HG03196 (cell line): ENCODE measurements around the gene MITF.

Source experiments
- ATAC-seq: cut with Tn5 transposase; IDR thresholded peaks from one replicate; pipeline ENCODE4 v1.9.1; 2021; ENCODE audit not compliant: unreplicated experiment

Gene MITF

DNA sequence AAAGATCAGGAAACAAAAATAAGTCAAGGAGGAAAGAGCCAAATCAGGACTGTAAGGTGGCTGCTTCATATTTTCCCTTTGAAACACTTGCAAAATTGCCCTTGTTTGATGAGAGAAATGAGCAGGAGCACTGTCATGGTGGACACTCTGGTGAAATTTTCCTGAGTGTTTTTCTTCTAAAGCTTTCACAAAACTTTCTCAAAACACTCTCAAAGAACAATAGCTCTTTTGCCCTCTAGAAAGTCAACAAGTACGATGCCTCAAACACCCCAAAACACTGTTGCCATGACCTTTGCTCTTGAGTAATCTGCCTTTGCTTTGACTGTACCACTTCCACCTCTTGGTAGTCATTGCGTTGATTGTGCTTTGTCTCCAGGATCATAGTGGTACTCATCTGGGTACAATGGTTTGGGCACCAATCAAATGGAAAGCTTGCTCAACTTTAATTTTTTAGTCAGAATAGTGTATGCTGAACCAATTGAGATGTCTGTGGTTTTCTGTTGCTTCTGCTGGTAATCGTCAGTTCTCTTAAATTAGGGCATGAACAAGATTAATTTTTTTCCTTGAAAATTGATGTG, 13.2 kb upstream of the MITF start:
- ATAC-seq = no peak

DNA sequence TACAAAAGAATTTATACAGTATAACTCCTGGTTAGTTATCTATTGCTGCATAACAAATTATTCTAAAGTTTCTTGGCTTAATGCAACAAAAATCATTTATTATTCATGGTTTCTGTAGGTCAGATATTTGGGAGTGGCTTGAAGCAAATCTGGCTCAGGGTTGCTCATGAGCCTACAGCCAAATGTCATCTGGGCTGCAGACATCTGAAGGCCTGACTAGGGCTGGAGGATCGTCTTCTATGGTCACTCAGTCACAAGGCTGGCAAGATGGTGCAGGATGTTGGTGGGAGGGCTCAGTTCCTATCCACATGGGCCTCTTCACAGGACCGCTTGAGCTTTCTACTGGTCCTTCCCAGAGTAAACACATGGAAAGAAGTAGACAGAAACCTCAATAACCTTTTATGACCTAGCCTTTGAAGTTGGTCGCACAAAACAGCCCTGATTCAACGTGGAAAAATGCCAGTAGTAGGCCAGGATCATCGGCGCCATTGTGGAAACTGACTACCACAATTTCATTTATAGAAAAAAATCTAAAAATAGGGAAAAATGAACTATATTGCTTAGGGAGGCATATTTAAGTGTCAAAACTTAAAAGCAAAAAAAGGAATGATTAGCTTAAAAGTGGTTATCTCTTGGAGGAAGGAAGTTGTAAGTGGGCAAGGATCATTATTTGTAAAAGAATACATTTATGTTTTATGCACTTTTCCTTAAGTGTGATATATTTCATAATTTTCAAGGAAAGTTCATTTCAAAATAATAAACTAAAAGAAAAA, 9.9 kb upstream of the MITF start:
- ATAC-seq = no peak

DNA sequence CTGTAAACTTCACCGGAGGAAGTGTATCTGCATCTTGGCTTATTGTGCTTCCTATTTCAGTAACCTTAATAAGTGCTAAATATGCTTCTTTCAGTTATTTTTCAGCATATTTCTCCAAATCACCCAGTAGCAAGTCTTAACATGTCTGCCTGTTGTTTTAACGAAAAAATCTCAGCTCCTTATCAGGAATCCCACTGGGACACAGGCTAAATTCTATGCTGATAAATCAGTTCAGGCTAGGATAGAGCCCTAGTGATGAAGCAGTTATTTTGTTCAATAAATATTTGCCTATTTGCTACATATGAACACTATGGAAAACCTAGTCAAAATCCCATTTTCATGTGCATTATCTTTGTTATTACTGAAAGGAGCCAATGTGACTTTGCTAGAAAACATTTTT, 8.2 kb upstream of the MITF start:
- ATAC-seq = no peak

DNA sequence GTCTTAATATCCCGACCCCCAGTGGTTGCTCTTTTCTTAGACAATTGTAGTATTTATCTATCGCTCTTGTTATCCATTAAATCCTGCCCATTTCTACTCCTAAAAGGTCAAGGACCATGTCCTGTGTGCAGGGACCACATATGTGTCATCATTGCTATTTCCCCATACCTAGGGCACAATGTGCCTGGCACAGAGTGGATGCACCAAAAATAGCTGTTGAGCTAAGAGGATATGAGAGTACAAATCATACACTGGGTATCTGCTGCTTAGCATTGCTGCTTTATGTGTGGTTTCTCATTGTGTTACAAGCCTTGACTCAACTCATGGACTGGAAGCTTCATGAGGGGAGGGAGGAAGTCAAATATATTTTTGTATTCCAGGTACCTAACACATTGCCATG, 3.4 kb upstream of the MITF start:
- ATAC-seq = no peak

DNA sequence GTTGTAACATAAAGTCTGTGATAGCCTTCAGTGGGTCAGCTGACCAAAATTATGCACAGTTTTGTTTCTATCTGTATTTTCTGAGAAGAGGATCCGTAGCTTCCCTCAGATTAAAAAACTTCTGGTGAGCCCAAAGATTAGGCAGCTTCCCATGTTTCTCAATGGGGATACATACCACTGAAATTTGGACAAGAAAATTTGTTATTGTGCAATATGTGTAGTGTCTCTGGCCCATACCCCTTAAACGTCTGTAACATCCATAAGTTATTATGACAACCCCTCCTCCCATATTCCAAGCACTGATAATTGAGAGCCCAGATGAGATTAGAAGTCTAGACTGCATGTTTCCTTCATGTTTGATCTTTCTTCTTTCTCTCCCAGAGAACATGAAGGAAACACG, 1.9 kb upstream of the MITF start:
- no peak for ATAC-seq

DNA sequence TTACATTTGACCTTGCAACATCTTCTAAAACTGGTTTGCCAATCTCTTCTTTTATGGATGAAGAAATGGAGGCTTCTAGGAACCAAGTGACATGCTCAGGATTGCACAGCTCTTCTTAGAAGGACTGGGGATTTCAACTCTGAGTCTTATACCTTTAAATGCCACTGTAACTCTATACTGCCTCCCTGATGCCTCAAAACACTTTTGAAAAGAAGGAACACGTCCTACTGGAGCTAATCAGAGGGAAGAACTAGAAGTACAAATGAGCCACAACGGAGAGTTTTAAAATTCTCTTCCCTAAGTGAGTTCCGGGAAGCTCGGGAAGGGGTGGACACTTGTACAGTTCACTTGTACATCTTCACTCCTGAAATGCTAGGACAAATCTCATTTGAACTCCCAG, 949 bp upstream of the MITF start:
- no peak for ATAC-seq

DNA sequence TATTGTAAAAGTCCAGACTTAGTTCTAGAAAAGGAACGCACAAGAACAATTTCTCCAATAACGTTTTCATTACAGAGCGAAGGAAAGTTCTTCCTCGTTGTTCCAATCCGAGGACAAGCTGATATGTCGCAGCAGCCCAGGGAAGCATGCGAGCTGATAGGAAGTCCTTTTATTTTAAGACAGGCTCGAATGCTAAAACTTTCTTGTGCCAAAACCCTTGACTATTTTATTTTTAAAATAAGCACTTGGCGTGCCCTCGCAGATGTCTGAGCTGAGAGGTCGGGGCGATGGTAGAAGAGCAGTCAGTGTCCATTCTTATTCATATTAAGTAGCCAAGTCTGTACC, 433 bp upstream of the MITF start:
- ATAC-seq = no peak

DNA sequence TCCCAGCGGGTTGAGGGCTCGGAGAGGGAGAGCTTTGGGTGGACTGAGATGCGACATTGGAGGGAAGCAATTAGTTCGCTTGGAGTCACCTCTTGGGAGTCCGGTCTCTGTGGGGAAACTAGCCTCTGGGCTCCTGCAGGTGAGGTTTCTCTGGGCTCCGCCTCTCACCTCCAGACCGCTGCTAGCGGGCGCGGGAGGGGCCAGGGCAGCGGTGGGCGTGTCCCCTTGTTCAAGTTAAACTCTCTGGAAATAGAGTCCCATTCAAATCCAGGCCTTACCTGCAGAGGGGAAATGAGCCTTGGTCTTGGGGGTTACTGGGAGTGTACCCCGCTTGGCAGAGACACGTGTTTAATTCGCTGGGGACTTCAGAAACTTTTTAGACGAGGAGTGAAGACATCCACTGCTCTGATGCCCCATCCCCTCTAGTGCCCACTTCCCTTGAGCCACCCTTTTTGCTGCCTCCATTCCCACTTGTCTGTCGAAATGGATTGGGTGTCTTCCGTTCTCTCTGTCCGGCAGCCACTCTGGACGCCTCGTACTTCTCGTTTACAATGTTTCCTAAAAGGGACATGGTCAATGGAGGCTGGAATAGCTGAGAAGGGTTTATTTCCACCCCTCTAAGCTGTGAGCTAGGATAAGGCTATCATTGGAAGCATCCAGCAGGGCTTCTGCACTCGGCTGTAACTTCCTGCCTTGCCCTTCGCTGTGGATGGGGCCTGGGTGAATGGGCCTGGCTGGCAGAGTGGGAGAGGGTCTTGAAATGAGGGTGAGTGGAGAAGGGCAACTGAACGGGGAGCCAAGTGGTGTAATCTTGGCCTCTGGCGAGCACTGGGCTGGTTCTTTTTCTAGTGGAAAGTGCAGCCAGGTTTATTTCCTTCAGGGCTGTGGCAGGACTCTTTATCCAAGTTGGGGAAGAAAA, 1.1 kb downstream of the MITF start:
- ATAC-seq = no peak

DNA sequence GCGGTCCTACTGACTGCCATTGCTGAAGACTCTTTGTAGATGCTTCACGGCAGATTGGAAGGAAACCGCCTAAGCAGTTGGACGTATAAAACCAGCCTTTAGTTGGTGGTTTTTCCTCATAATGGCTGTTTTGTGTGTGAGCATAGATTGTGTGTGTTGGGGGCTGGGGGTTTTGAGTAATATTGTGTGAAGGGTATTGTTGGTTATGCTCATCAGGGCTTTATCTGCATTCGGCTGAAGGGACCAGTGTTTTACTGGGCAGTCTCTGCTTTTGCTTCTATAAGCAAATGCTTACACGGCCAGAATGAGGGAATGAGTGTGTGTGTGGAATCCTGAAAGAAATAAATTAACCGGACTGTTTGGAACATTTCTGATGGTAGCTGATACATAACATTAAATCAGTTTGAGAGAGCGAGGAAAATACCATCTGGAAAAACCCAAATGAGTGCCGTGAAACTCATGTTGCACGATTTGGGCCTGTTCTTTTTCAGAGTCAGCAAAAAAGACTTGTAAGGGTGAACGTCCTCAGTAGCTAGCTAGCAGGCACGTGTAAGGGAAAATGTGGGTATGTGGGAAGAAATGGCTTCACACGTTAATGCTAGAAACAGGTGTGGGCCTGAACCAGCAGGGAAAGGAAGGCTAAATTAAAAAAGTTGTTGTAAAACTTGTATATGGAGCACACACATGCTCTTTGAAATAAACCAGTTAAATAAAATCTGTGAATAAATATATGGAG, 1.9 kb downstream of the MITF start:
- no peak for ATAC-seq

DNA sequence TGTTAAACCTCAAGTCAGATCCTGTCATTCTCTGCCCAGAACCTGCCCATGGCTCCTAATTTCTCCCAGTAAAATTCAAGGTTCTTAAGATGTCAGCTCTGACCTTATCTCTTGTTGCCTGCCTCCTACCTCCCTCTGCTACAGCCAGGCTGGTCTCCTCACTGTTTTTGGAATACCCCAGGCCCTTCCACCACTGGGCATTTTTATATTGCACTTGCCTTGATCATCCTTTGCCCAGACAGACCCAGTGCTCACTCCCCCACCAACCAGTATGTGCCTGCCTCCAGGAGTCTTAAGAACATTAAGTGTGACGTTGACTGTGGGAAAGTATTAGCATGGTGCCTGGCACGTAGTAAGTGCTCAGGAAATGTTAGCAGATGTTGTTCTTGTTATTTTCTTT, 3.1 kb downstream of the MITF start:
- ATAC-seq = no peak

DNA sequence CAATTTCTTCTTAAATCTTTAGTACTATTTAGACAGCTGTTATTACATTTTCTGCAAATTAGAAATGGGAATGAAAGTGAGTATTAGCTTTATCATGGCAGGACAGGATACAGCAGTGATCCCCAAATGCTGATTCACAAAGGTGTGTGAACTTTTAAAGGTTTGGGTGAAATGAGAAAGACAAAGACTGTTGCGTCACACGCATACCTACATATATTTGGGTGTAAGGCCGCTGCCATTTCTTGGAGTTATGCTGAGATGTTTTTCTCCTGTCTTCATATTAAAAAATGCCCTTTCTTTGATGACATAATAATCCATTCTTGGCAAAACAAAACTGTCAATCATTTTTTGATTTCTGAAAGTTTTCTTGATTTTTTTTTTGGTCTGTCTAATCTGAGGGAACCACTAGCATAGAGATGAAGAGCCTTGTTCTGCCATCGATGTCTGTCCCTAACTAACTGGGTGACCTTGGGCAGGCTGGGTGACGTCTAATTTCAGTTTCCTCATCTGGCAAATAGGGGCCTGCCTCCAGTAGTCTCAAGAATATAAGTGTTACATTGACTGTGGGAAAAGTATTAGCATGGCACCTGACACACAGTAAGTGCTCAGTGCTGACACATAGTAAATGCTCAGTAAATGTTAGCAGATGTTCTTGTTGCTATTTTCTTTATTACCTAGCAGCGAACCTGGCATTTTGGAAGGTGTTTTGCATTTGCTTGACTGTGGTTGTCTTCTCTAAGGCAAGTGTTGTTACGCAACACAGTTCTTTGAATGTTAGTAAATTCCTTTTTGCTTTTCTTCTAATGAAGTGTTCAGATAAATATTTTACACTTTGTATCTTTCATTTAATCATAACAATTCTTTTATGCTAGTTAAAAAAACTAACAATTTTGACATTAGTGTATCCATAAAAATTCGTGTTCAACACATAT, 5.0 kb downstream of the MITF start:
- no peak for ATAC-seq

DNA sequence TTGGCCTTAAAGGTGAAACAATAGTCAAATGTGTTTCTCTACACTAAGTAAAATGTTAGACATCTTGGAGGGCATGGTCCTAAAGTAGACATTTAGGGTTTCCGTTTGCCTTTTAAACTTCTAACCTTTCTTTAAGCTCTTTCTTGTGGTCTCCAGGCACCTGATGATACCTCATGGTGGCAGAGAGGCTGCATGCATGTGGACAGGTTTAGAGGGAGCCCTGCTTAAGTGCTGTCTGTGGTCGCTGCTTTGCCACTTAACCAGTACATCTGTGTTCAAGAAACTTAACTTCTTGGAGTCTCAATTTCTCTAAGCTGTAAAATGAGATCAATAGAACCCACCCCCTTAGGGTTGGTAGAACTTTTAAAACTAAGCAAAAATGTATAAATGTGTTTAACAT, 6.2 kb downstream of the MITF start:
- ATAC-seq = no peak

DNA sequence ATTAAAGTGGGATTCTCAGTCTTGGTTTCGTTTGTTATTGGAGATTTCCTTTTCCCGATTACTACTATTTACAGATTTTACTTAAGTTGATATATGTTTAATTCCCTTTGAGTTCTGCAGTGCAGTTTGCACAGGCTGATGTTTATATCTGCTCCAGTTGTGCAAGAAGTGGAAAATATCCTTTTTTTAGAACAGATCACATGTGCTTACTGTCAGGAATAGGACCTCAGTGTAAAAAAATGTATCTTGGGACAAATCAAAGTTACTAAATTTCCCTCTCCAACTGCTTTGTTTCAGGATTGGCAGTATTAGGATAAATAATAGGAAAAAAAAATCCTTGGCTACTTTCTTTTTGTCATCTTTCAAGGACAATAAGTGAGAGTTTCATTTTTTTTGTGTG, 6.9 kb downstream of the MITF start:
- no peak for ATAC-seq

DNA sequence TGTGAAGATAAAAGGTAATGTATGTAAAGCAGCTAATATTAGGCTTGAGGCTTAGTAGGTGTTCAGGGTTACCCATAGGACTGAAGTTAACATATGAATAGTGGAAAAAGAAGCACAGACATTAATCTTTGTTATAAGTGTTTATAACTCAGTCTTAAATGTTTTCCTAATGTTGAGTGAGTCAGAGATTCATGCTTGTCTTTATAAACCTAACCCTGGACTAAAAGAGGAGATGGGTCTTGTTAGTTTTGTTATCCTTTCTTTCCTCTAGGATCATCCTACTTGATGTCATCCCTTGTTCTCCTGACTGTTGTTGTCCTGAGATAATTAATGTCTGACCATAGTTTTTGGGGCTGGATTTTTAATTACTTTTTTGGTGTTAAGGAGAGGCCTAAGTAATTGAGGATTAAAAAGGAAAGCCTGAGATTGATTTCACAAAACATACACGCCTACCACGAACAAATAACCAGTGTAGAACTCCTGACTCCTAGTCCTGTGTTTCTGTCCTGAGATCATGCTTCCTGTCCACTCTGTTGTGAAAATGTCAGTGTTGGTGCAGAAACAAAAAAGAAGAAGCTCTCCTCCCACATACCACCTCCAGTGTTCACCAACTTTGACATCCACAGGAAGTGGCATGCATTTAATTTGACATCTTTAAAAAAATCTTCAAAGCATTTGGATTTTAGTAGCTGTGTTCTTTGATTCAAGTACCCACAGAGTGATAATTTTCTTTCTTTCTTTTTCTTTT, 8.4 kb downstream of the MITF start:
- no peak for ATAC-seq

DNA sequence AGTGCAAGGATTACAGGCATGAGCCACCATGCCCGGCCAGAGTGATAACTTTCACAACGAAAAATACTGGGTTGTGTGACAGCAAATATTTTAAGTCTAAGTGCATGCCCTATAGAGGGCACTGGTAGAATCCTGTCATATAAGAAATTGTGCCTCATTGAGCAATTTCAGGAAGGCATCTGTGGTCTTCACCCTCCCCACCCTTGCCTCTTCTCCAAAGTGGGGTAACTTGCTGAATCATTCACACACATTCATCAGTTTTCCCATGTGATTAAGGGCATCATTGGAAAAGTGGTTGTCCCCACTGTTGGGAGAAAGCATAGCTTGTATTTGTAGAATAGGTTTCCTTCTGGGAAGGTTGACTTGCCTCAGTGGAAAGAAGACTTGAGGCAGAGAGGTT, 9.2 kb downstream of the MITF start:
- ATAC-seq = no peak

DNA sequence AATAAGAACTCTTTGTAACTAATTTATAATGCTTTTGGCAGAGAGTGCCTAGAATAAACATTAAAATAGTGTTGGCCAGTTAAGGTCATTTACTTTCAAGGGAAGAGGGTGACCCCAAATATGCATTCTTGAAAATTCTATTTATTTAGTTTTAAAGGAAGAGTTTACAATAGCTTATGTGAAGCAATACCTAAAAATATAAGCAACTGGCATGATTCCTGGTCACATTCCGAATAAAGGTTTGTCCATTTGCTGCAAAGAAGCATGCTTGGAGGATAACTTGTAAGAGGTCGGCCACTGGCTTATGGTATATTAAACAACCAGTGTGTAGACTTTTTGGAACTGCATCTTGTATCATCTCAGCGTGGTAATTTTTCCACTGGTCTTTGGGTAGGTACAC, 10.2 kb downstream of the MITF start:
- no peak for ATAC-seq

DNA sequence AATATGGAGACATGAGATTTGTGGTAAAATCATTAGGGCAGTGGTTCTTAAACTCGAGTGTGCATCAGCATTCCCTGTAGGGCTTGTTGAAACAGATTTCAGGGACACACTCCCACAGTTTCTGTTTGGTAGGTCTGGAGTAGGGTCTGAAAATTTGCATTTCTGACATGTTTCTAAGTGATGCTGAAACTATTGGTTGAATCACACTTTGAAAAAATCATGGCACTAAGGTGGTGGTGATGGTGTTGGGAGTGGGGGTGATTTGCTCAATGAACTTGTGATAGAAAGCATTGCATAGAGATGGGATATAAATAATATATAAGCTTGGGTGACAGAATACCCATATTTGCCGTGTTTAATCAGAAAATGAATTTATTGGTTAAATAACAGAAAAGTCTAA, 11.3 kb downstream of the MITF start:
- ATAC-seq = no peak

DNA sequence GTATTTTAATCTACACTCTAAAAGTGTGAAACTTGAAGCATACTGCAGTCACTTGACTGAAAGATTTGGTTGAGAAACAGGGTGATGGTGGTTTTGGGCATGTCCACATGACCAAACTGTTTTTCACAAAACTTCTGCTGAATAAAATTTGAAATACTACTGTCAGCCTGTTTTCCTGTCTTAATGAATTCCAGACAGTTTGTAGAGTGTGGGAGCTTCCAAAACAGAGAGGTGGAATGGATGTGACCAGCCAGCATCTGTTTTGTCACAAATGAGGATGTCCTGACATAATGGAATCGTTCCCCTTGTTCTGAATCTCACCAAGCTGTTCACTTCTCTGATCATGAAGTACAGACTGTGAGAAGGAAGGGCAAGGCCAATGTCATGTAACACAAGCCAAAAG, 11.8 kb downstream of the MITF start:
- ATAC-seq = no peak

DNA sequence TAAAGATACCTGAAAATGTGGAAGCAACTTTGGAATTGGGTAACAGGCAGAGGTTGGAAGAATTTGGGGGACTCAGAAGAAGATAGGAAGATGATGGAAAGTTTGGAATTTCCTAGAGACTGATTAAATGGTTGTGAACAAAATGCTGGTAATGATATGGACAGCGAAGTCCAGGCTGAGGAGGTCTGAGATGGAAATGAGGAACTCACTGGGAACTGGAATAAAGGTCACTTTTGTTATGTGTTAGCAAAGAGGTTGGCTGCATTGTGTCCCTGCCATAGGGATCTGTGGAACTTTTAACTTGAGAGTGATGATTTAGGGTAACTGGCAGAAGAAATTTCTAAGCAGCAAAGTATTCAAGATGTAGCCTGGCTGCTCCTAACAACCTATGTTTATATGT, 13.0 kb downstream of the MITF start:
- ATAC-seq = no peak
